ENCODE measurements around the gene GULP1.

GULP1 gene

GRCh38 chr2:188326669-188327301 is 35.1 kb downstream of the GULP1 start:
- no peak for DNase-seq

GRCh38 chr2:188327518-188328213 is 36.0 kb downstream of the GULP1 start:
- no peak for DNase-seq

DNA sequence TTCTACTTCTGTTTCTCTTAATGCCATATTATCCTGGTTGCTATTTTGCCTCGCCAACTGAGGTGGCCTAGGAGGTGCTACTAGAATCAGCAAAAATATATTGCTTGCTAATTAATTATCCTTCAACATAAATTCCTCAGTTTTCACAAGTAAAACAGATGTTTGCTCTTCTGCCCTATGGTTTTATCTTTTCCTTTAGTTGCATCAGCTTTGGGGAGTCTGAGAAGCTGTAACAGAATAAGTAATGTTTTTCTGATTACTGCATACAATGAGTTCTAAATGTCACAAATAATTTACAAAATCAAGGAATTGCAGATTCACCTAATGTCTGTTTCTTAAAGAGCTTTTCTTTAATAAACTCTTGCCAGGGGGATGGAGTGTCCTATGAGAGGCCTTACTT is 36.7 kb downstream of the GULP1 start:
- no peak for DNase-seq

GRCh38 chr2:188330316-188331053 is 38.8 kb downstream of the GULP1 start:
- no peak for DNase-seq

GRCh38 chr2:188332619-188333018 is 40.9 kb downstream of the GULP1 start:
- no peak for DNase-seq

- no peak for DNase-seq
Measured at GRCh38 chr2:188333751-188334524, 42.3 kb downstream of the GULP1 start.

DNA sequence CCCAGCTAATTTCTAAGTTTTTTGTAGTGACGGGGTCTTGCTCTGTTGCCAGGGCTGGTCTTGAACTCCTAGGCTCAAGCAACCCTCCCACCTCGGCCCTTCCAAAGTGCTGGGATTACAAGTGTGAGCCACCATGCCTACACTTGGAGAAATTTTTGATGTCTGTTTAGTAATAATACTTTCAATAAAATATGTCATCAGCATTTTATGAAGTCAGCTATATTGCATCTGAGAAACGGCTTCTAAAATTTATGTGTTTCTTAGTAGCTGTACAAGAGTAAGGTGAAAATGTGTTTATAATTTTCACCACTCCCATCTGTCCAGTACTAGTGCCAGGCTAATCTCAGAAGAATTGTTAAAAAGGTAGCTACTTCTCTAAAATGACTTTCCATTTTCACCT is 46.8 kb downstream of the GULP1 start:
- DNase-seq, result no peak

DNA sequence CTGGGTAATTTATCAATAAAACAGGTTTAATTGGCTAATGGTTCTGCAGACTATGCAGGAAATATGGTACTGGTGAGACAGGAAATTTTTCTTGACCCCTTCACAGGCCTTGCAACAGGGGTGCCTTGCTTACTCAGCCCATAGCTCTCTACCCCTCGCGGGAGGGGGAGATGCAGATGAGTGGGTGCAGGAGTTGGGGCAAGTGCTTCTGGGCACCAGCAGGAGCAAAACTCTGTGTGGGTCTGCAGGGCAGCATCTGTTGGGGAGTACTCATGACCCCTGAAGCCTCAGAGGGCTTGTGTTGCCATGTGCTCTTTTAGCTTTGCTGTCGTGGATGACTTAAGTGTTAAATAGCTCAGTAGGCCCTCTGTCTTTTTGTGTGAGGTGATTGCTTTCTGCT is 48.6 kb downstream of the GULP1 start:
- no peak for DNase-seq

DNA sequence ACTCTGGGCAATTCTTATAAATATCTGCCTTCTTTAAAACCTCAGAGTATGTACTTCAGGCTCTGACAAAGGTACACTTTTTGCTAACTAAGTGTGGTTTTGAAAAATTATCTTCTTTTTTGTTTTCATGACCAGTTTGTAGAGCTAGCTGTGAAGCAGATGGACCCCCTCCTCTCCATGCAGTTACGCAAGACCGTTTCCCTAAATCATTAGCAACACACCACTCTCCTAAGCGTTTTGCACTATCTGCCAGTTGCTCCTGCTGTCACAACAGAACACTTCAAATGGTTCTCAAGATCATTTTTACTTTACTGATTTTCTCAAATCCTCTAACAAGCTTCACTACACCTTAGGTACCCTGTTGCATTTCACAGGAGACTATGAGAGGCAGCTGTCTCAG is 53.3 kb downstream of the GULP1 start:
- no peak for DNase-seq

- no peak for DNase-seq
Measured at GRCh38 chr2:188345426-188345825, 53.8 kb downstream of the GULP1 start.

GRCh38 chr2:188345831-188346458 is 54.3 kb downstream of the GULP1 start:
- DNase-seq, result no peak

DNA sequence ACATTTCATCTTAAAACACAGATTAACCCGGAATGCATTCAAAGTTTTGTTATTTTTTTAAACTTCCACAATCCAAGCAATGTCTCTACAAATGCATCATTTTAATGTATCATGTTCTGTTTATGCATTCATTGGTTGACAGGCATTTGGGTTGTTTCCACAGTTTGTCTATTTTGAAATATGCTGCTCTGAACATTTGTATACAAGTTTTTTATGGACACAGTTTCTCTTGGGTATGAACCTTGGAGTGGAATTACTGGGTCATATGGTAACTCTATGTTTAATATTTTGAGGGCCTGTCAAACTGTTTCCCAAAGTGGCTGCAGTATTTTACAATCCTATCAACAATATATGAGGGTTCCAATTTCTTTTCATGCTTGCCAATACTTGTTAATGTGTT is 57.3 kb downstream of the GULP1 start:
- no peak for DNase-seq

DNA sequence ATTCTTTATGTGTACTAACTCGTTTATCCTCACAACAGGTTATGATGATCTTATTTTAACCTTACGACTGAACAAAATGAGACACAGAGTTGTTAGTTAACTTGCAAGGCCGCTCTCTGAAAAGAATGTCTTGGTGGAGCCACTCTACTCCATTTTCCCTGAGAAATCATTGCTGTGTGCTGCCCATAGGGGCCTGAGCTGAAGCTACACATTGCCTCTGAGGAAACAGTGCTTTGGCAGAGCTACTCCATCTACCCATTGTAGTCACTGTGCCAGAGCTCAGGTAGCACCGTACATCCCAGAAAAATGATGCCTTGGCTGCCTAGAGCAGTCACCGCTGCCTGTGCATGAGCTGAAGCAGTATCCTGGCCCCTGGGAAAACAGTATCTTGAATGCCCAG is 61.6 kb downstream of the GULP1 start:
- no peak for DNase-seq

DNA sequence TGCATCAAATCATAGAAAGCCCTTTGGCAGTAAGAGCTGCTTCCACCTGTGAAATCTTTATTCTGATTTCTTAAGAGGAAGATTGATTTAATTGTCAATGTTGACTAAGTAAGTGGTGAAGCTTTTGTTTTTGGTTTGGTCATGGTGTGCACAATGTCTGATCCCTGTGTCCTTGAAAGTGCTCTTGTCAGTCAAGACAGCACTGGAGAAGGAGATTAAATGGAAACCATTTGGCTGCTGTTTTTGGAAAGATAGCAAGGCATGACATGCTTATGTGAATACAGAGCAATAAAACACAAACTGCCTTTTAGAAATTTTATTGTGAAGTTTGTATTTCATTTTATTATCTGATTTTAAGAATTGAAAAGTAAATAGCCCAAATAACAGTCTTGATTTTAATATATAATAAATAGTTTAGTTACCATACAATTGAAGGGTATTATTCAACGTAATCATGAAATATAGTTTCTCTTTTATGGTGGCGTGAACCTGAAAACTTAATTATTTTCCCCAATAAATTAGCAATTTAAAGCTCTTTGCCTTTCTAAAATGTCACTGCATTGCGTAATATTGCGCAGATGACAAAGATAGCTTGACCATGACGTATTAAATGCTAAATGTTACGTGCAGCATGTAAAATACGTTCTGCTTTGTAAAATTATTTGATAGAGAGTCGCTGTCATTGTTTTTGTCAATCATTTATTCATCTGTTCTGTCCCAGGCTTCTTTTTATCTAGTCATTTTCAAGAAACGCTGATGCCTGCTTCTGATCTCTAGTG is 69.0 kb downstream of the GULP1 start:
- DNase-seq, result no peak

GRCh38 chr2:188364033-188364630 is 72.5 kb downstream of the GULP1 start:
- DNase-seq, result no peak

DNA sequence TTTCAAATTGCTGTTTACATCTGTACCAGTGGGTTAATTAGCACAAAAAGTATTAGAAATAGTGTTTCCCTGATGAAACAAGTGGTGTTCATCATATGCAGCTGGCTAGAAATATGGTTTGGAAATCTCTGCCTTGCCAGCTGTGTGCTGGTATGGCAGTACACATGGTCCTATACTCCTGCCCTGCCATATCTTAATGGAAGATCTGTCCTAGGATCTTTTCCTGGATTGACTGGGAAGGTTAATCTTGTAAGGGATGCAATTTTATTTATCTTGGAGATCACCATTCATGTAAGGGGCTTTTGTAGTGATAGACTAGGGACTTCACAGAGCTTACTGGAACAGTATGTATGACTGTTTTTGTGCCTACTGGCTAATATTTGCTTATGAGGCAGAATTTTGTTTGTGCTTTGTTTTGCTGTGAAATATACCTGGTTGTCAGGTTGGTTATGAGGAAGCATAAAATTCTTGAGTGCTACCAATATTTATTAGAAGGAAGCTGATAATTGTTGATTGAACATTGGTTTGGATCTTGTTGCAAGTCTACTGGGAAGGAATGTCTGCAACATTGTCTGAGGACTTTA is 73.5 kb downstream of the GULP1 start:
- no peak for DNase-seq

DNA sequence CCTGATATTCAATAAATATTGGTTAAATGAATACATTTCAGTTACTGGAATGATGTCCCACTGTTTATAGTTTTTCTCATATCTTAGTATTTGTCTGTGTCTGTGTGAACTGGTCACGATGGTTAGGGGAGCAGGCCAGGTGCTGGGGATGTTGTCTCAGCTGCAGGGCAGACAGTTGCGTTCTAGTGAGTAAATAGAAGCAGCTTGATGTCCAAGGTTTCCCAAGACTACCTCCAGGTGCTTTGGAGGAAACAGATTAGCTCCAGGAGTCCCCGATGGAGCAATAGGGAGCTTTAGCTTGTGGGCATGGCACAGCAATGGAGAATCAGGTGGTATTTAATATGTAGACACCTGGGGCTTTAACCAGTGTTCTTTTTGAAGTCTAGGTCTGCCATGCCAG is 75.5 kb downstream of the GULP1 start:
- peak; percentile 51 for DNase-seq

- no peak for DNase-seq
Measured at GRCh38 chr2:188369365-188369764, 77.7 kb downstream of the GULP1 start.

DNA sequence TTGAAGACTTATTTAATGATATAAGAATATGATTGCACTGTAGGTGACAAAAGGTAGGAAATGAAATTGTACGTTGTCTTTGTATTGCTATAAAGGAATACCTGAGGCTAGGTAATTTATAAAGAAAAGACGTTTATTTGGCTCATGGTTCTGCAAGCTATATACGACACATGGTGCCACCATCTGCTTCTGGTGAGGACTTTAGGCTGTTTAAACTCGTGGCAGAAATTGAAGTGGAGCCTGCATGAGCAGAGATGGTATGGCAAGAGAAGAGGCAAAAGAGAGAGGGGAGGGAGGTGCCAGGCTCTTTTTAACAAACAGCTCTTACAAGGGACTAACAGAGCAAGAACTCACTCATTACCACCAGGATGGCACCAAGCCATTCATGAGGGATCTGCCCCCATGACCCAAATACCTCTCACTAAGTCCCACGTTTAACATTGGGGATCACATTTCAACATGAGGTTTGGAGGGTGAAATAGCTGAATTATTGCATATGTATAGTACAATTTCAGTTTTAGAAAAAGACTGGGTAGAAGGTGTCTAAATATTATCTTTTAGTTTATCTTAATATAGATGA is 86.8 kb downstream of the GULP1 start:
- DNase-seq, result no peak

DNA sequence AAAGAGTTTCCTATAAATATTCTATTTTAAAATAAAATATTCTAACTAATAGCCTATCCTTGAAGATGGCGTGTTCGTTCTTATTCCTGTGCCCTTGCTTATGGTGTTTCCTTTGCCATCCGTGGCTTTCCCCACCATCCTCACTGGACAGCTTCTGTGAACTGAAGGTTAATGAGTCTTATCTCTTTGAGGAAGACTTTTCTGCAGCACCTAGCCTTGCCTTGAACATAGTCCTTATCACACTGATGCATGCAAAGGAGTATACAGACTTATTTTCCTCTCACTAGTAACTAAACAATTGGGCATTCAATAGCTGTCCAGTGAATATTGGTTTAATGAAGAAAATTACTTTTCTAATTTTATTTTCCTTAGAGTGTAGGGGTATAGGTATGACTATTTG is 88.1 kb downstream of the GULP1 start:
- DNase-seq, result no peak

DNA sequence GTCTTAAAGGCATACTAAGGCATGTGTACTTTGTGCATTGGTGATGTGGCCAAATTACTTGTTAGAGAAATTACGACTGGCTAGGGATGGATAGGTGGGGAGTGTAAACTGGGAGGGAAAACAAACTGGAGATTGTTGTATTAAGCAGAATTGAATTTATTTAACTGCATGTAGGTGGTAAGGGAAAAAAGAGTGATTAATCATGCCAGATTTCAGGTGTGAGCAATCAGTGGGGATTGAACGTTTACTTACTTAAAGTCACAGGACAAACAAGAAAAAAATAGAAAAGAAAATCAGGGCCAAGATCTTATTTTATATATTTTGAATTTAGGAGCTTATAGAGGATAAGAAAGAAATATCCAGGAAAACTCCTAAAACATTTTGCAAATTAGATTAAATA is 88.6 kb downstream of the GULP1 start:
- DNase-seq, result no peak

Data from DMS153 (cell line).